Measurements from ENCODE around the gene LMX1B. TPM values are rescaled to one million over a fixed set of nuclear protein-coding genes. Genes with fewer than 3 reads are reported as not detected.

Gene LMX1B
- total and polyA plus RNA-seq, 2 donors (not counting 3 experiments of a cell fraction or from before 2014, with no cell fraction given): not detected

- H3K27me3 ChIP-seq (ENCODE audit: control insufficient read depth in 2 of 2, insufficient read depth in 2 of 2, low read length in 2 of 2): peaks cover 44 to 60% of the 10 kb centered on the region in 2 experiments
- no peaks in the 10 kb centered on the region for H4K20me1 ChIP-seq (replicated peaks; ENCODE audit: control insufficient read depth, extremely low read depth, insufficient read depth, low read length)
- no peaks in the 10 kb centered on the region for H3K79me2 ChIP-seq (ENCODE audit: control insufficient read depth, insufficient read depth, low read length)
- intact Hi-C loops (cut with micrococcal nuclease): no loop called here
- H3K9ac ChIP-seq (replicated peaks; ENCODE audit: extremely low read depth, insufficient read depth, low read length): no peak overlapping the region
- H2AFZ ChIP-seq (ENCODE audit: low read depth, low read length): no peak overlapping the region
- DNase-seq (ENCODE audit: low read depth, low spot score) (no peak), FAIRE-seq (no peak)
- ChIA-PET POLR2A (no interaction called here), CTCF (interaction anchor here (1.0 to 1.3 kb wide), 3 partner anchors 9 to 57 kb away, joined by 3 to 4 read pairs (median 3); no protein-coding TSS in a partner anchor)
- no peaks in the 10 kb centered on the region for H3K4me1 ChIP-seq (ENCODE audit: control insufficient read depth, extremely low read depth, insufficient read depth, low read length)
- dilution Hi-C loops (cut with MboI; ENCODE audit: extremely low pct_ligation_motif_present, low sequenced_read_pairs): no loop called here
- H3K9me1 ChIP-seq (replicated peaks; ENCODE audit: control insufficient read depth, extremely low read depth, insufficient read depth, low read length): no peaks in the 10 kb centered on the region
- H3K9me3 ChIP-seq (replicated peaks; ENCODE audit: control insufficient read depth, insufficient read depth, low read length): no peaks in the 10 kb centered on the region
- H3K27ac ChIP-seq (ENCODE audit: insufficient read depth, low read depth, low read length): no peak overlapping the region
- H3K36me3 ChIP-seq (ENCODE audit: control insufficient read depth in 2 of 2, extremely low read depth in 1 of 2, insufficient read depth in 2 of 2, low read length in 2 of 2): no peaks in the 10 kb centered on the region
- no TSS peak for BruUV-seq (replicated peaks)
- no peak for TF ChIP-seq JUN (IDR thresholded peaks at IDR 0.05; ENCODE audit: borderline replicate concordance, insufficient read depth, insufficient read length, low read depth)
- TF ChIP-seq CTCF (IDR thresholded peaks at IDR 0.05; ENCODE audit: extremely low read depth in 1 of 2, insufficient read depth in 1 of 2, low read depth in 1 of 2, low read length in 2 of 2): no peak
- no peak for TF ChIP-seq POLR2A (IDR thresholded peaks at IDR 0.05; ENCODE audit: low read depth, low read length)
- TF ChIP-seq POLR2AphosphoS5 (IDR thresholded peaks at IDR 0.05; ENCODE audit: insufficient read depth, low read depth, low read length): no peak
- TF ChIP-seq GATA2 (IDR thresholded peaks at IDR 0.05; ENCODE audit: insufficient read depth, insufficient read length, low read depth, low read length): no peak
- no peak for TF ChIP-seq MYC (IDR thresholded peaks at IDR 0.05; ENCODE audit: low read depth, low read length)
- TF ChIP-seq MAX (IDR thresholded peaks at IDR 0.05; ENCODE audit: insufficient read depth, insufficient read length): no peak
- TF ChIP-seq FOS (IDR thresholded peaks at IDR 0.05; ENCODE audit: borderline replicate concordance, insufficient read depth, low read length): no peak
- TF ChIP-seq EZH2 (IDR thresholded peaks at IDR 0.05; ENCODE audit: borderline replicate concordance, low read depth, low read length, severe bottlenecking): no peak
- H3K4me3 ChIP-seq (replicated peaks in 1 of 3; ENCODE audit: insufficient read depth in 1 of 3, low read depth in 1 of 3, low read length in 3 of 3): no peak overlapping the region
- no peak overlapping the region for H3K4me2 ChIP-seq (ENCODE audit: insufficient read depth, low read length)
These were observed 35.7 kb downstream of the LMX1B start for GRCh38 chr9:126649477-126649876.

Data from endothelial cell of umbilical vein (primary cell).